Choroid plexus epithelial cell (primary cell): ENCODE measurements around the gene TPSAB1.
"Not testable (repeated sequence)": the region's sequence is repeated elsewhere in the genome, so short reads cannot be mapped to it uniquely, and the experiment has no call there.

Source experiments
- DNase-seq: peaks from one replicate; pipeline ENCODE4 v3.0.0-alpha.2; 2010; ENCODE audit warnings: low read depth
- H3K4me3 ChIP-seq: 2 replicates; pipeline ENCODE4 v1.5.1; 2011; ENCODE audit warnings: low read depth, mild to moderate bottlenecking, control low read depth, low read length, moderate library complexity
- CTCF ChIP-seq: conservative IDR thresholded peaks from 2 replicates; pipeline ENCODE4 v1.5.1; 2011; ENCODE audit warnings: low read depth, mild to moderate bottlenecking, control low read depth, inconsistent platforms, low read length, moderate library complexity

The TPSAB1 gene

GRCh38 chr16:1245452-1246020, 5.0 kb downstream of the TPSAB1 start:
- no peak for DNase-seq
- TF ChIP-seq CTCF: no peak
- no peak overlapping the region for H3K4me3 ChIP-seq

DNA sequence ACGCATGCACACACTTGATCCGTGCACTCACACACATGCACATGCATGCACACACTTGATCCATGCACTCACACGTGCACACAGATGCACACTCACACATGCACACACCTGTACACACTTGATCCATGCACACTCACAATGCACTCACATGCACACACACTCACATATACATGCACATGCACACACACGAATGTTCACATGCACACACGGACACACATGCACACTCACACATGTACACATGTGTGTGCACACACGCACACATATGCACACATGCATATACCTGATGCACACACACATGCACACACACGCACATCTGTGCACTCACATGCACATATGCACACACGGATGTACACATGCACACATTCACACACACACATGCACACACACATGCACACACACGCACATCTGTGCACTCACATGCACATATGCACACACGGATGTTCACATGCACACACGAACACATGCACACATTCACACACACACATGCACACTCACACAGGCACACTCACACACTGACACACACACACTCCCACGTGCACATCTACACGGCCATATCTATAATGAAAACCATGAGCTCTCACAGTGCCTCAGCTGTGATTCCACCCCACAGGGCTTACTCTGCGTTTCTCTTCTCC, 7.5 kb downstream of the TPSAB1 start:
- H3K4me3 ChIP-seq, DNase-seq: not testable (repeated sequence)

GRCh38 chr16:1249031-1249755, 8.7 kb downstream of the TPSAB1 start:
- not testable (repeated sequence) for DNase-seq, H3K4me3 ChIP-seq

GRCh38 chr16:1253701-1254364, 13.3 kb downstream of the TPSAB1 start:
- not testable (repeated sequence) for DNase-seq, H3K4me3 ChIP-seq

- H3K4me3 ChIP-seq: not testable (repeated sequence)
Observed at GRCh38 chr16:1254821-1255220, 14.3 kb downstream of the TPSAB1 start.

GRCh38 chr16:1255276-1256122, 15.0 kb downstream of the TPSAB1 start, which contains the start of gene TPSD1:
Gene TPSD1 (plus strand): TSS chr16:1256069. CDS start chr16:1256281, 212 bp downstream.
- not testable (repeated sequence) for H3K4me3 ChIP-seq, DNase-seq

More at GRCh38 chr16:1254821-1255220, 14.3 kb downstream of the TPSAB1 start:
- not testable (repeated sequence) for DNase-seq

DNA sequence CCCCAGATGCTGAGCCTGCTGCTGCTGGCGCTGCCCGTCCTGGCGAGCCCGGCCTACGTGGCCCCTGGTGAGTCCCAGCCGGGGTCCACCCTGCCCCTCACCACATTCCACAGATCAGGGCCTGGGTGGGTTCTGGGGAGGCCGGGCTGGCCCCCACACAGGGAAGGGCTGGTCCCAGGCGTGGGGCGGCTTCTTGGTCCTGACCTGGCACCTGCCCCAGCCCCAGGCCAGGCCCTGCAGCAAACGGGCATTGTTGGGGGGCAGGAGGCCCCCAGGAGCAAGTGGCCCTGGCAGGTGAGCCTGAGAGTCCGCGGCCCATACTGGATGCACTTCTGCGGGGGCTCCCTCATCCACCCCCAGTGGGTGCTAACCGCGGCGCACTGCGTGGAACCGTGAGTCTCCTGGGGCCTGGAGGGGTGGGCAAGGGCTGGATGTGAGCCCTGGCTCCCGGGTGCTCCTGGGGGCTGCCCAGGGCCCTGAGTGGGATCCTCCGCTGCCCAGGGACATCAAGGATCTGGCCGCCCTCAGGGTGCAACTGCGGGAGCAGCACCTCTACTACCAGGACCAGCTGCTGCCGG, 15.9 kb downstream of the TPSAB1 start:
- not testable (repeated sequence) for H3K4me3 ChIP-seq, DNase-seq

DNA sequence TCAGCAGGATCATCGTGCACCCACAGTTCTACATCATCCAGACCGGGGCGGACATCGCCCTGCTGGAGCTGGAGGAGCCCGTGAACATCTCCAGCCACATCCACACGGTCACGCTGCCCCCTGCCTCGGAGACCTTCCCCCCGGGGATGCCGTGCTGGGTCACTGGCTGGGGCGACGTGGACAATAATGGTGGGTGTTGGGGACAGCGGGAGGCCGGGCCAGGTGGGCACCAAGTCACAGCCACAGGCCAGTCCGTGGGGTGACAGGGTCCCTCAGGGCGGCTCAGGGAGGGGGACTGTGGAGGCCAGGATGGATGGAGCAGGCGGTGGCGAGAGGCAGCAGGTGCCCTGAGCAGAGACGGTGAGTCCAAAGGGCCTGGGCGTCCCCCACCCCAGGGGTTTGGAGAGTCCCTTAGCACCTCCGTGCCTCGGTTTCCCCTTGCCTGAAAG, 16.4 kb downstream of the TPSAB1 start:
- no peak for TF ChIP-seq CTCF
- DNase-seq: no peak
- H3K4me3 ChIP-seq: no peak overlapping the region

DNA sequence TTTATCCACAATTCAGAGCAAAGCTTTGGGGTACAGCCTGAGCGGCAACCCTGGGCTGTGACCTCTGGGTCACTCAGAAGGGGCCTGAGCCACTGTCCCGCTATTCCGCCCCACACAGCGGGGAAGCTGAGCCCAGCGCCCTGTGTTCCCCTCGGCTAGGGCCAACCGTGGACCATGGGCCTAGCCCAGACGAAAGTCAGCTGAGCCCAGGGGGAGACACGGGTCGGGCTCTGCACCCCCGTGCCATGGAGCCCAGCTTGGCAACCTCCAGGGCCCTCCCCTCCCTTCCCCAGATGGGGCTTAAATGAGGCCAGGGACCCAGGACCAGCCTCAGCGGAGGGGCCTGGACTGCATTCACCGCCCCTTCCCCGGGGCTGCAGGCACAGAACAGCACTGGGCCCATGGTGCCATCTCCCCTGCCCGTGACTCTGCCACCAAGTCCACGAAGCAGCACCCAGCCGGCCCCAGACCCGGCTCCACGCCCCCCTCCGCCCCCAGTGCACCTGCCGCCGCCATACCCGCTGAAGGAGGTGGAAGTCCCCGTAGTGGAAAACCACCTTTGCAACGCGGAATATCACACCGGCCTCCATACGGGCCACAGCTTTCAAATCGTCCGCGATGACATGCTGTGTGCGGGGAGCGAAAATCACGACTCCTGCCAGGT, 17.2 kb downstream of the TPSAB1 start:
- H3K4me3 ChIP-seq: no peak overlapping the region
- DNase-seq: no peak
- TF ChIP-seq CTCF: no peak
